Measurements from ENCODE around the gene KCTD12. TPM values are rescaled to one million over a fixed set of nuclear protein-coding genes. Genes with fewer than 3 reads are reported as not detected.

Gene KCTD12
- 6.5 and 15.3 TPM in 2 replicates for total RNA-seq

DNA sequence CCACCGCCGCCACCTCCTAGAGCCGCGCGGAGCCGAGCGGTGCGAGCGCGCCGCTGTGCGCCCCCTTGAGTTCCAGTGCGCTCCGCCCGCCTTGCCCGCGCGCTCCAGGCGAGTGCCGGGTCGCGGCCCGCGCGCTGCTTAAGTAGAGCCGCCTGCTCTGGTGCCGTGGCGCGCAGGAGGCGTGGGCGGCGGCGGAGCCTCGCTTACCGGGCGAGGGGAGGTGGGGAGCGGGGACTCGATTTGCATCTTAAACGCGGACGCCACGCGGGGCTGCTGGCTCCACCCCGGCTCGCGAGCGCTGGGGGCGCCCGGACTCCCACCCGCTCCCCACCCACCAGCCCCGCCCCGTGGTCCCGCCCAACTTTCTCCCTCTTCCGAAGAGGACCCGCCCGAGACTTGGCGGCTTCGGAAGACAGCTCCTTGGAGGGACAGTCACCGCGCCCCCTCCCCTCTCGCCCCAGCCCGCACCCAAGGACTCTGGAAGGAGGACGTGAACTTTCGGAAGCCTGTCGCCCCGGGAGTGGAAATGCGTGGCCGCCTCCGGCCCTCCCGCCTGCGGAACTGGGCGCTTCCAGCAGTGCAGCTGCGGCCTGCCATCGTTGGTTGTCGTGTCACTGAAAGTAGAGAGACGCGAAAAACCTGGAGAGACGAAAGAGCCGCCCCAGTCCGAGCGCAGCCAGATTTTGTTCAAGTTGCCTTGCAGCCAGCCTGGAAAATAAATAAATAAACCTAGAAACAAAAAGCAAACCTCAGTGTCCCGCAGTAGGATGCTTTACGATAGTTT lies at the start of gene KCTD12:
Gene KCTD12, minus strand, starts transcription at position 114 of the 784 bp plus-strand sequence. CDS start 257 bp downstream, outside the sequence.
- Histone ChIP-seq H3K36me3 (ENCODE audit: control insufficient read depth, insufficient read depth, low read length) (no peaks in the 10 kb centered on the region), H3K27me3 (ENCODE audit: control insufficient read depth, insufficient read depth, low read length) (no peaks in the 10 kb centered on the region), H3K4me3 (ENCODE audit: low read depth, low read length) (peak within 1 kb of the TSS; percentile 66)
- DNase-seq (ENCODE audit: low read depth), result peak; percentile 43
- TF ChIP-seq, protein P1, sequence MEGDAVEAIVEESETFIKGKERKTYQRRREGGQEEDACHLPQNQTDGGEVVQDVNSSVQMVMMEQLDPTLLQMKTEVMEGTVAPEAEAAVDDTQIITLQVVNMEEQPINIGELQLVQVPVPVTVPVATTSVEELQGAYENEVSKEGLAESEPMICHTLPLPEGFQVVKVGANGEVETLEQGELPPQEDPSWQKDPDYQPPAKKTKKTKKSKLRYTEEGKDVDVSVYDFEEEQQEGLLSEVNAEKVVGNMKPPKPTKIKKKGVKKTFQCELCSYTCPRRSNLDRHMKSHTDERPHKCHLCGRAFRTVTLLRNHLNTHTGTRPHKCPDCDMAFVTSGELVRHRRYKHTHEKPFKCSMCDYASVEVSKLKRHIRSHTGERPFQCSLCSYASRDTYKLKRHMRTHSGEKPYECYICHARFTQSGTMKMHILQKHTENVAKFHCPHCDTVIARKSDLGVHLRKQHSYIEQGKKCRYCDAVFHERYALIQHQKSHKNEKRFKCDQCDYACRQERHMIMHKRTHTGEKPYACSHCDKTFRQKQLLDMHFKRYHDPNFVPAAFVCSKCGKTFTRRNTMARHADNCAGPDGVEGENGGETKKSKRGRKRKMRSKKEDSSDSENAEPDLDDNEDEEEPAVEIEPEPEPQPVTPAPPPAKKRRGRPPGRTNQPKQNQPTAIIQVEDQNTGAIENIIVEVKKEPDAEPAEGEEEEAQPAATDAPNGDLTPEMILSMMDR (IDR thresholded peaks at IDR 0.05; ENCODE audit: insufficient read depth, low read length, severe bottlenecking), result peak; percentile 16
- no peak for FAIRE-seq

DNA sequence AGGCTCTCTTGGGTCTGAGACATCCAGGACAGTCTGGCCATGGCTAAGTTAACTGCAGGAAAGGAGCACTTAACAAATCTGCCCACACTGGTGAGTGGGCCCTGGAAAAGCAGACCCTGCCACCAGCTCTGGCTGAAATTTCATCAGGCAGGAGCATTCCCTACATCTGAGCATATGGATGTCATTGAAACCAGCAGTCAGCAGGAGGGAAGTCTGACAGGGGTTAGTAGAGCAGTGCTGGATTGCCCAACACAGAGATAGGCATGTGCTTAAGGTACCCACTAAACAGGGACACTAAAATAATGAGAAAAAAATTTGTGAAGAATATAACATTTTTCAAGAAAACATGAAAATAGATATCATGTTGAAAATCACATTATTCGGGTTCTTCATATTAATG lies 48.5 kb upstream of the KCTD12 start:
- no peak for DNase-seq (ENCODE audit: low read depth)
- no peak for FAIRE-seq
- no peaks in the 10 kb centered on the region for H3K36me3 ChIP-seq (ENCODE audit: control insufficient read depth, insufficient read depth, low read length)
- no peak overlapping the region for H3K4me3 ChIP-seq (ENCODE audit: low read depth, low read length)
- TF ChIP-seq, protein P1 (IDR thresholded peaks at IDR 0.05; ENCODE audit: insufficient read depth, low read length, severe bottlenecking), result no peak
- H3K27me3 ChIP-seq (ENCODE audit: control insufficient read depth, insufficient read depth, low read length), result no peaks in the 10 kb centered on the region

DNA sequence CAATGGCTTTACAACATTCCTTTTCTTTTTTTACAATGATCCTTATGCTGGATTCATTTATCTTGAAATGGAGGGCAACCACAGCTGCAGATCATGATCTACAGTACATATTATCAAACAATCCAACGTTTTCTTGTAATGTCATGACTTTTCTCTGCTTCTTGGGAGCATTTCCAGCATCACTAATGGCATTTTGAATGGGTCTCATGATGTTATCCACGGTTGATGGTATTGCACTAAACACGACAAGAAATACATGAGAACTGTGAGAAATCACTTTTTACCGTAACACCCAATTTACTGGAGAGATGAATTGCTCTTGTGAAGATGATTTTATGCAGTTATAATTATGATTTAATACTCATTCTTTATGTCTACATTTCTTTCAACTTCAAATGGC lies 45.9 kb upstream of the KCTD12 start:
- Histone ChIP-seq H3K4me3 (ENCODE audit: low read depth, low read length) (no peak overlapping the region), H3K27me3 (ENCODE audit: control insufficient read depth, insufficient read depth, low read length) (no peaks in the 10 kb centered on the region), H3K36me3 (ENCODE audit: control insufficient read depth, insufficient read depth, low read length) (no peaks in the 10 kb centered on the region)
- DNase-seq (ENCODE audit: low read depth), result no peak
- no peak for FAIRE-seq
- TF ChIP-seq, protein P1 (IDR thresholded peaks at IDR 0.05; ENCODE audit: insufficient read depth, low read length, severe bottlenecking), result no peak

DNA sequence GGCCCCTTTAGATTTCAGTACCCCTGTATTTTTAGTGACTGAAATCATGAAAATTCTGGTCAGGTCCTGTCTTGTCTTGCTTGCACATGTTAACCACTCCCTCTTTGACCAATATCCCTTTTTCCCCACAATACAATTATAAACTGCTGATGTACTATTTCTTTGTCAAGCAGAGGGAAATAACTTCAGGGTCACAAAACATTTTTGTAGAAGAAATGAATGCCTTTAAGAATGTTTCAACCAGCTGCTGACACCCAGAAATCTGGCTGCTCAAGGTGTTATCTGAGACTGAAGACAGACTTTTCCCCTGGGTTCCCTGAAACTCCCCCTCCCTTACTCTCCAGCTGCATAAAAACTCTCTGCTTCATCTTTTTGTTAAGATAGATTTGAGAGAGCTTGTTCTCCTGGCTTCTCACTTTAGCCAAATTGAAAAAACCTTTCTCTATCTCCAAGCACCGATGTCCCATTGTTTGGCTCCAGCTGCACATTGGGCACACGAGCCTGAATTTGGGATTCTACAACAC lies 43.7 kb upstream of the KCTD12 start:
- DNase-seq (ENCODE audit: low read depth) (peak; percentile 49), FAIRE-seq (no peak)
- TF ChIP-seq, protein P1 (IDR thresholded peaks at IDR 0.05; ENCODE audit: insufficient read depth, low read length, severe bottlenecking), result no peak
- no peaks in the 10 kb centered on the region for H3K27me3 ChIP-seq (ENCODE audit: control insufficient read depth, insufficient read depth, low read length)
- no peaks in the 10 kb centered on the region for H3K36me3 ChIP-seq (ENCODE audit: control insufficient read depth, insufficient read depth, low read length)
- H3K4me3 ChIP-seq (ENCODE audit: low read depth, low read length), result no peak overlapping the region

GRCh38 chr13:76929320-76929719 lies 43.1 kb upstream of the KCTD12 start:
- Histone ChIP-seq H3K27me3 (ENCODE audit: control insufficient read depth, insufficient read depth, low read length) (no peaks in the 10 kb centered on the region), H3K36me3 (ENCODE audit: control insufficient read depth, insufficient read depth, low read length) (no peaks in the 10 kb centered on the region), H3K4me3 (ENCODE audit: low read depth, low read length) (no peak overlapping the region)
- TF ChIP-seq, protein P1 (IDR thresholded peaks at IDR 0.05; ENCODE audit: insufficient read depth, low read length, severe bottlenecking), result no peak
- DNase-seq (ENCODE audit: low read depth) (no peak), FAIRE-seq (no peak)
